Calu3 (cell line): Measurements from ENCODE around the gene APOBEC3C. TPM values are rescaled to one million over a fixed set of nuclear protein-coding genes. Genes with fewer than 3 reads are reported as not detected.

Experiments
- BruUV-seq: library from RNA; stranded (reverse); fragments of 400-500 nt; replicated peaks from 2 replicates; lab custom pipeline; 2021; lab: Mats Ljungman, UMichigan
- CTCF ChIA-PET: fragments of 300-600 bp; sonication (Branson Sonifier 250); formaldehyde crosslinking; loops from one replicate; lab custom pipeline; 2022; ENCODE audit warnings: antibody characterized with exemption; lab: Charles Lee
- DNase-seq: peaks from one replicate; pipeline ENCODE4 v3.0.0; 2022
- H3K27ac Mint-ChIP-seq: one replicate; pipeline ENCODE4 v1.8.0; 2022; ENCODE audit warnings: mixed read lengths; ENCODE audit not compliant: unreplicated experiment
- H3K27me3 Mint-ChIP-seq: one replicate; pipeline ENCODE4 v1.8.0; 2022; ENCODE audit warnings: mixed read lengths; ENCODE audit not compliant: unreplicated experiment
- H3K36me3 Mint-ChIP-seq: one replicate; pipeline ENCODE4 v1.8.0; 2022; ENCODE audit warnings: mild to moderate bottlenecking, moderate library complexity, mixed read lengths; ENCODE audit not compliant: insufficient read depth, unreplicated experiment
- H3K4me1 Mint-ChIP-seq: one replicate; pipeline ENCODE4 v1.8.0; 2022; ENCODE audit warnings: mild to moderate bottlenecking, low read depth, mixed read lengths; ENCODE audit not compliant: unreplicated experiment
- H3K4me3 Mint-ChIP-seq: one replicate; pipeline ENCODE4 v1.8.0; 2022; ENCODE audit warnings: mild to moderate bottlenecking, low read depth, moderate library complexity, mixed read lengths; ENCODE audit not compliant: unreplicated experiment
- H3K9me3 Mint-ChIP-seq: one replicate; pipeline ENCODE4 v1.8.0; 2022; ENCODE audit warnings: low read depth, mixed read lengths; ENCODE audit not compliant: unreplicated experiment
- intact Hi-C: fragments of 100-400 bp; cut with micrococcal nuclease; formaldehyde crosslinking; loops from one replicate; pipeline ENCODE4 v1.10.0; 2022; ENCODE audit not compliant: unreplicated experiment
- total RNA-seq: library from RNA; stranded (reverse); gene quantifications from 2 replicates; pipeline ENCODE4 v1.2.3, GENCODE V29; 2022
- TF ChIP-seq, protein P1 (sequence below): fragments of 200-600 bp; IDR thresholded peaks from one replicate; pipeline ENCODE4 v1.8.0; 2022; ENCODE audit warnings: antibody characterized with exemption; ENCODE audit not compliant: unreplicated experiment

APOBEC3C gene
- total RNA-seq, 1 experiment from 2014 or later, result 22.2 TPM

DNA sequence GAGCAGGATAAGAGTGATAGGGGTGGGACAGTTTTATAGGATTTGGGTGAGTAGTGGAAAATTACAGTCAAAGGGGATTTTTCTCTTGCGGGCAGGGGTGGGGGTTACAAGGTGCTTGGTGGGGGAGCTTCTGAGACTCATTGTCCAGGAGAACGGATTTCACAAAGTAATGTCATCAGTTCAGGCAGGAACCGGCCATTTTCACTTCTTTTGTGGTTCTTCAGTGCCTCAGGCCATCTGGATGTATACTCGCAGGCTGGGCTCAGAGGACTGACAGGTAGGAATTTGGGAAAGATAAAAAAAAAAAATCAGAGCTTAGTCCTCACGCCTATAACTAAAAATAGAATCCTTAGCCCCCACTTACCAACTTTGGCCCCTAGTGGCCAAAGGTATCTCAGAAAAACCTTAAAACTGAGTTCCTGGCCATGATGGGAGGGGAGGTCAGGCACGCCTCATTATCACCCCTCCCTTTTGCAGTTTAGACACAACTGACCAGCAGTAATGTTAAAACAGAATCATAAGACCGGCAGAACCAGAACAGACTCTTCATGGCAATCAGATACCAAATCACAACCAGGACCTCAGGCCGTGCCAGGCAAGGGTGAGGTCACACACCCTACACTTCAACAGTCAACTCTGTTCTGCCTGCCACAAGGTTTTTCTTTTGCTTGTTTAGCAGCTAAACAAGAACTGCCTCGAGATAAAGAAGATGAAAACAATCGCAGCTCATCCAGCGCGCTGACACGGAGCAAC, 54.2 kb downstream of the APOBEC3C start:
- H3K9me3 Mint-ChIP-seq, result no peaks in the 10 kb centered on the region
- H3K4me3 Mint-ChIP-seq, result no peak overlapping the region
- intact Hi-C loops, result no loop called here
- BruUV-seq, result no TSS peak
- no peak overlapping the region for H3K27ac Mint-ChIP-seq
- TF ChIP-seq, protein P1, sequence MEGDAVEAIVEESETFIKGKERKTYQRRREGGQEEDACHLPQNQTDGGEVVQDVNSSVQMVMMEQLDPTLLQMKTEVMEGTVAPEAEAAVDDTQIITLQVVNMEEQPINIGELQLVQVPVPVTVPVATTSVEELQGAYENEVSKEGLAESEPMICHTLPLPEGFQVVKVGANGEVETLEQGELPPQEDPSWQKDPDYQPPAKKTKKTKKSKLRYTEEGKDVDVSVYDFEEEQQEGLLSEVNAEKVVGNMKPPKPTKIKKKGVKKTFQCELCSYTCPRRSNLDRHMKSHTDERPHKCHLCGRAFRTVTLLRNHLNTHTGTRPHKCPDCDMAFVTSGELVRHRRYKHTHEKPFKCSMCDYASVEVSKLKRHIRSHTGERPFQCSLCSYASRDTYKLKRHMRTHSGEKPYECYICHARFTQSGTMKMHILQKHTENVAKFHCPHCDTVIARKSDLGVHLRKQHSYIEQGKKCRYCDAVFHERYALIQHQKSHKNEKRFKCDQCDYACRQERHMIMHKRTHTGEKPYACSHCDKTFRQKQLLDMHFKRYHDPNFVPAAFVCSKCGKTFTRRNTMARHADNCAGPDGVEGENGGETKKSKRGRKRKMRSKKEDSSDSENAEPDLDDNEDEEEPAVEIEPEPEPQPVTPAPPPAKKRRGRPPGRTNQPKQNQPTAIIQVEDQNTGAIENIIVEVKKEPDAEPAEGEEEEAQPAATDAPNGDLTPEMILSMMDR, result no peak
- H3K4me1 Mint-ChIP-seq, result no peaks in the 10 kb centered on the region
- no peaks in the 10 kb centered on the region for H3K27me3 Mint-ChIP-seq
- H3K36me3 Mint-ChIP-seq, result no peaks in the 10 kb centered on the region
- CTCF ChIA-PET, result no interaction called here
- DNase-seq, result no peak

Other genes with a start within 250 kb of the APOBEC3C start
- 14.7 and 15.6 TPM in 2 replicates for gene DNAL4, start 220.1 kb upstream of the APOBEC3C start, total RNA-seq
- 6.1 and 6.6 TPM in 2 replicates for gene NPTXR, start 170.2 kb upstream of the APOBEC3C start, total RNA-seq
- gene CBX6, start 142.0 kb upstream of the APOBEC3C start, total RNA-seq, result 140 and 152 TPM in 2 replicates
- not detected in 2 replicates for gene APOBEC3A, start 56.6 kb upstream of the APOBEC3C start, total RNA-seq
- gene APOBEC3B, start 31.9 kb upstream of the APOBEC3C start, total RNA-seq, result 43.2 and 43.3 TPM in 2 replicates
- 1.1 and 1.8 TPM in 2 replicates for gene APOBEC3D, start 6.9 kb downstream of the APOBEC3C start, total RNA-seq
- gene APOBEC3F, start 26.6 kb downstream of the APOBEC3C start, total RNA-seq, result 22.2 and 24.1 TPM in 2 replicates
- 12.3 and 16.1 TPM in 2 replicates for gene APOBEC3G, start 63.0 kb downstream of the APOBEC3C start, total RNA-seq
- gene APOBEC3H, start 83.0 kb downstream of the APOBEC3C start, total RNA-seq, result not detected in 2 replicates
- gene CBX7, start 138.4 kb downstream of the APOBEC3C start, total RNA-seq, result 10.5 and 11.8 TPM in 2 replicates
- 12.1 and 25.9 TPM in 2 replicates for gene PDGFB, start 230.7 kb downstream of the APOBEC3C start, total RNA-seq